Stimulated activated effector memory CD8-positive, alpha-beta T cell treated with anti-CD3 and anti-CD28 coated beads, Interleukin-12 subunit alpha, Interleukin-12 subunit beta, amount 100 ng/mL, for 72 hours (primary cell): ENCODE data around the gene TAF6L.
"Not testable (repeated sequence)": the region's sequence is repeated elsewhere in the genome, so short reads cannot be mapped to it uniquely, and the experiment has no call there.

ENCODE experiments used
- ATAC-seq: fragments of 150-1000 bp; cut with Tn5 transposase; 2 replicates; pipeline ENCODE4 v1.10.0; 2021
- DNase-seq, 2 donors: peaks; one replicate each; pipeline ENCODE4 v3.0.0; 2021 to 2022; ENCODE audit warnings: low spot score in 2 of 2
- H3K27ac Mint-ChIP-seq: one replicate; pipeline ENCODE4 v1.8.0; 2022; ENCODE audit warnings: mild to moderate bottlenecking, mixed read lengths
- H3K36me3 Mint-ChIP-seq: one replicate; pipeline ENCODE4 v1.8.0; 2022; ENCODE audit warnings: mild to moderate bottlenecking, mixed read lengths
- H3K4me1 Mint-ChIP-seq: one replicate; pipeline ENCODE4 v1.8.0; 2022; ENCODE audit warnings: mixed read lengths
- H3K4me3 Mint-ChIP-seq: one replicate; pipeline ENCODE4 v1.8.0; 2022; ENCODE audit warnings: mild to moderate bottlenecking, mixed read lengths
- H3K9me3 Mint-ChIP-seq: one replicate; pipeline ENCODE4 v1.8.0; 2022; ENCODE audit warnings: mixed read lengths

TAF6L gene

DNA sequence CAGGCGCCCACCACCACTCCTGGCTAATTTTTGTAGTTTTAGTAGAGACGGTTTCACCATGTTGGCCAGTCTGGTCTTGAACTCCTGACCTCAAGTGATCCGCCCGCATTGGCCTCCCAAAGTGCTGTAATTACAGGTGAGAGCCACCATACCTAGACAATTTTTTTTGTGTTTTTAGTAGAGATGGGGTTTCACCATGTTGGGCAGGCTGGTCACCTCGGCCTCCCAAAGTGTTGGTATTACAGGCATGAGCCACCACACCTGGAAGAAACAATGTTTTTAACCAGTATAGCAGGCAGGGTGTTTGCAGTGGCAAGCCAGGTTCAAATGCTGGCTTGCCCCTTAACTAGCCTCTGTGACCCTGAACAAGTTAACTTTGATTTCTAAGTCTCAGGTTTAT is 21.3 kb upstream of the TAF6L start:
- ATAC-seq, H3K4me3 Mint-ChIP-seq, DNase-seq, H3K9me3 Mint-ChIP-seq: not testable (repeated sequence)
- peaks cover 25% of the 10 kb centered on the region for H3K36me3 Mint-ChIP-seq
- peaks cover 20% of the 10 kb centered on the region for H3K4me1 Mint-ChIP-seq
- H3K27ac Mint-ChIP-seq = peak overlapping the region; percentile 5

GRCh38 chr11:62752177-62752785 is 18.9 kb upstream of the TAF6L start:
- Mint-ChIP-seq H3K36me3 (peaks cover 25% of the 10 kb centered on the region), H3K4me1 (peaks cover 20% of the 10 kb centered on the region), H3K27ac (no peak overlapping the region), H3K9me3 (no peaks in the 10 kb centered on the region), H3K4me3 (peak overlapping the region; percentile 87)
- DNase-seq (no peak), ATAC-seq (no peak)

- H3K4me3 Mint-ChIP-seq = peak overlapping the region; percentile 87
- peaks cover 25% of the 10 kb centered on the region for H3K36me3 Mint-ChIP-seq
- H3K4me1 Mint-ChIP-seq = peaks cover 20% of the 10 kb centered on the region
- ATAC-seq (no peak), DNase-seq (peak in 1 of 2 donors; percentile 11)
- no peaks in the 10 kb centered on the region for H3K9me3 Mint-ChIP-seq
- peak overlapping the region; percentile 92 for H3K27ac Mint-ChIP-seq
Measured at GRCh38 chr11:62752994-62753735, 18.0 kb upstream of the TAF6L start.

DNA sequence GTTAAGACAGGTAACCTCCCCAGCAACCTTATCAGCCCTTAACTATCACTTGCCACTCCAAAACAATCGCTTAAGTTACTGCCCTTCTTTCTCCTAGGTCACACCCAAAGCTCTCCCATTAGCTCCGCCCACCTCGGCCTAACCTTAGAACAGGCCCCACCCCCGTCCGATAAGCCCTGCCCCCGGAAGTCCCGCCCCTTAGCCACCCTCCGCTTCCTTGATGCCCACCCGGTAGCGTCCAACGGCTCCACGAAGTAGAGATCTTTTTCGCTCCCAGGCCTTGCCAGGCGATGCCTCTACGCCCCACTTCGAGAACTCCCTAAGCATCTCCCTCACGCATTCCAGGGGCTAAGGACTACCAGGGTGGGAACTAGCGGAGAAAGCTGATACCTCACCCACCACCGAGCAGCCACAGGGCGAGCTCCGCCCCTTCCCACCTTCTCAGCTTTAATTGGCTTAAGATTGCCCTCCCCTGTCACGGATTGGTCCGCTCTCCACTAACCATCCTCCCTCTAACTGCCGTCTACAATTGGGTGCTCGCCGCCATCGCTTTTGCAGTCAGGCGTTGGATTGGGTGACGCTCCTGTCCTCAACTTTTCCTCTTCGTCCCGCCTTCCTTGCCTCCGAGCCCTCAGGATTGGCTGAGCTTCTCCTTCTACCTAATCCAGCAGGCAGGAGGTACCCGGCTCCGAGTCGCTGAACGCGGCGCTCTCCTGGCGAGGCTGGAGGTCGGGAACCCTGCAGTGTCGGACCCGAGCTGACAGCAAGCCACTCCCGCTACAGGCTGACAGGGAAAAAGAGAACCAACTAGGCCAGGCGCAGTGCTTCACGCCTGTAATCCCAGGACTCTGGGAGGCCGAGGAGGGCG is 17.2 kb upstream of the TAF6L start, which contains the start of gene ZBTB3:
Gene ZBTB3, minus strand, starts transcription at position 425 of the 868 bp plus-strand sequence. CDS start 496 bp downstream, outside the sequence.
- H3K27ac Mint-ChIP-seq = peak within 1 kb of the TSS; percentile 92
- peak within 1 kb of the TSS; percentile 87 for H3K4me3 Mint-ChIP-seq
- H3K9me3 Mint-ChIP-seq = no peaks in the 10 kb centered on the region
- peaks cover 22% of the 10 kb centered on the region for H3K36me3 Mint-ChIP-seq
- peaks cover 20% of the 10 kb centered on the region for H3K4me1 Mint-ChIP-seq
- DNase-seq (peak; percentile 90 to 97), ATAC-seq (peak; percentile 98)

GRCh38 chr11:62755086-62755615 is 16.0 kb upstream of the TAF6L start:
- peaks cover 20% of the 10 kb centered on the region for H3K4me1 Mint-ChIP-seq
- DNase-seq = no peak
- ATAC-seq = no peak
- H3K27ac Mint-ChIP-seq = no peak overlapping the region
- no peaks in the 10 kb centered on the region for H3K9me3 Mint-ChIP-seq
- H3K36me3 Mint-ChIP-seq = peaks cover 12% of the 10 kb centered on the region
- H3K4me3 Mint-ChIP-seq = peak overlapping the region; percentile 87

DNA sequence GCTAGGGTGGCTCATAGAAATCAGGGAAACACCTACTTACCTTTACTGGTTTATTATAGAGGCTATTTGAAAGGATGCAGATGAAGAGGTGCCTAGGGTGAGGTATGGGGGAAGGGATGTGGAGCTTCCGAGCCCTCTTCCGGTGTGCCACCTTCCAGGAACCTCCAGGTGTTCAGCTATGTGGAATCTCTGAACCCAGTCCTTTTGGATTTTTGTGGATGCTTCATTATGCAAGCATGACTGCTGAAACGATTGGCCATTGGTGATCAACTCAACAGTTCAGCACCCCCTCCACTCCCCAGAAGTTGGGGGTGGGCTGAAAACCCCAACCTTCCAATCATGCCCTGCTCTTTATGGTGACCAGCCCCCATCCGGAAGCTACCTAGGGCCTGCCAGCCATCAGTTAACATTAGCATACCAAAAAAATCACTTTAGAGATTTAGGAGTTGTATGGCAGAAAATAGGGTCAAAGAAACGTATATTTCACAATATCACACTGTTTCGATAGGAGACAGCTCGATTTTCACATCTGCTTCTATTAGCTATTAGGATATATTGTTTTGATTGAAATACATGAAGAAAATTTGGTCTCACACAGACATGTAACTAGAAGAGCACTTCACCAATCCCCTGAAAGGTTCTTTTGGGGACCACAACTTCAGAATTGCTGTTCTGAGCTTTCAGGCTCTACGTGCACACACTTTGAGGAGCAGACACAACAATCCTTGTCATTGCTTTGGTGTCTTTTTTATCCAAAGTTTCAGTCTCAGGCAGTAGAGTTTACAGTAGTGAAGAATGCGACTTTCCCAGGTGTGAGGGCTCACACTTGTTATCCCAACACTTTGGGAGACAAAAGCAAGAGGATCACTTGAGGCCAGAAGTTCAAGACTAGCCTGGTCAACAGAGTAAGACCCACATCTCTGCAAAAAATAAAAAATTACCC is 13.1 kb upstream of the TAF6L start:
- Mint-ChIP-seq H3K4me3 (no peak overlapping the region), H3K27ac (no peak overlapping the region), H3K4me1 (peaks cover 30% of the 10 kb centered on the region), H3K9me3 (no peaks in the 10 kb centered on the region), H3K36me3 (peaks cover 33% of the 10 kb centered on the region)
- DNase-seq = no peak
- ATAC-seq = no peak

DNA sequence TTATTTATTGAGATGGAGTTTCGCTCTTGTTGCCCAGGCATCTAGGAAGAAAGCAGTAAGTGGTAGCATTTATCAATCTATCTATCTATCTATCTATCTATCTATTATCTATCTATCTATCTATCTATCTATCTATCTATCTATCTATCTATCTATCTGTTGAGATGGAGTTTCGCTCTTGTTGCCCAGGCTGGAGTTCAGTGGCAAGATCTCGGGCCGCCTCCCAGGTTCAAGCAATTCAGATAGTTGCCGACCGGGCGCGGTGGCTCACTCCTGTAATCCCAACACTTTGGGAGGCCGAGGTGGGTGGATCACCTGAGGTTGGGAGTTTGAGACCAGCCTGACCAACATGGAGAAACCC is 10.3 kb upstream of the TAF6L start:
- Mint-ChIP-seq H3K4me3 (peak overlapping the region; percentile 88), H3K27ac (peak overlapping the region; percentile 91), H3K4me1 (peaks cover 24% of the 10 kb centered on the region), H3K36me3 (peaks cover 44% of the 10 kb centered on the region)
- not testable (repeated sequence) for ATAC-seq, DNase-seq, H3K9me3 Mint-ChIP-seq

GRCh38 chr11:62770778-62771143 is 435 bp upstream of the TAF6L start:
- peaks cover 60% of the 10 kb centered on the region for H3K36me3 Mint-ChIP-seq
- peak in 1 of 2 donors; percentile 73 for DNase-seq
- no peak for ATAC-seq

DNA sequence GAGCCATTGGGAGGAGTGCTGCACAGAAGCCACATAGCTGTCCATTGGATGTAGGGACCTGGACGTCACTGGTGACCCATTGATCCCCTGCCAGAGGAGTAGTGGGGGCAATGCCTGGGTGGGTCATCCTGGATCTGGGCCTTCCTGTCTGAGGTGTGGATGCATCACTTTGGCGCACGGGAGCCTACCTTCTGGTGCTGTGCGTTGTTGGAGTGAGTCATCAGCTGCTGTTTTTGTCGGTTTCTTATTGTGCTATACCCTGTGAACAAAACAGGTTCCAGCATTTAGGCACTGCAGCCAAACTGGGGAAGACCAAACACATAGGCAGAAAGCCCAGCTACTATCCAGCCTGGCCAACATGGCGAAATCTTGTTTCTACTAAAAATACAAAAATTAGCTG is 3.2 kb downstream of the TAF6L start:
- DNase-seq = no peak
- H3K36me3 Mint-ChIP-seq = peaks cover 59% of the 10 kb centered on the region
- no peak for ATAC-seq
- no peaks in the 10 kb centered on the region for H3K9me3 Mint-ChIP-seq
- peak overlapping the region; percentile 70 for H3K27ac Mint-ChIP-seq
- no peak overlapping the region for H3K4me3 Mint-ChIP-seq
- peaks cover 51% of the 10 kb centered on the region for H3K4me1 Mint-ChIP-seq

More at GRCh38 chr11:62770778-62771143, 435 bp upstream of the TAF6L start:
- Mint-ChIP-seq H3K4me3 (peak overlapping the region; percentile 90), H3K27ac (peak overlapping the region; percentile 97), H3K9me3 (no peaks in the 10 kb centered on the region), H3K4me1 (peaks cover 33% of the 10 kb centered on the region)

DNA sequence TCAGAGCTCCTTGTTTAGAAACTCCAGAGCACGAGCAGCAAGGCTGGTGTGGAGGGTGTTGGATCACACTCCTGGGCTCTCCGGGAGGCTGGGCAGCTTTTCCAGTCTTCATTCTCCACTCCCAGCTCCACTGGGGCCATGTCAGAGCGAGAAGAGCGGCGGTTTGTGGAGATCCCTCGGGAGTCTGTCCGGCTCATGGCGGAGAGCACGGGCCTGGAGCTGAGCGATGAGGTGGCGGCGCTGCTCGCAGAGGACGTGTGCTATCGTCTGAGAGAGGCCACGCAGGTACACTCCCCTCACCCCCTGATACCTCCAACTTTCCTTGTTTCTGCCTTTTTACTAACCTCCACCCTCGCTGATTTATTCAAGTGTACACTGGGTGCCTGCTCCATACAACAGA is 4.5 kb downstream of the TAF6L start:
- no peak for ATAC-seq
- Mint-ChIP-seq H3K36me3 (peaks cover 61% of the 10 kb centered on the region), H3K4me1 (peaks cover 40% of the 10 kb centered on the region), H3K4me3 (no peak overlapping the region), H3K9me3 (no peaks in the 10 kb centered on the region), H3K27ac (peak overlapping the region; percentile 70)
- DNase-seq = no peak

DNA sequence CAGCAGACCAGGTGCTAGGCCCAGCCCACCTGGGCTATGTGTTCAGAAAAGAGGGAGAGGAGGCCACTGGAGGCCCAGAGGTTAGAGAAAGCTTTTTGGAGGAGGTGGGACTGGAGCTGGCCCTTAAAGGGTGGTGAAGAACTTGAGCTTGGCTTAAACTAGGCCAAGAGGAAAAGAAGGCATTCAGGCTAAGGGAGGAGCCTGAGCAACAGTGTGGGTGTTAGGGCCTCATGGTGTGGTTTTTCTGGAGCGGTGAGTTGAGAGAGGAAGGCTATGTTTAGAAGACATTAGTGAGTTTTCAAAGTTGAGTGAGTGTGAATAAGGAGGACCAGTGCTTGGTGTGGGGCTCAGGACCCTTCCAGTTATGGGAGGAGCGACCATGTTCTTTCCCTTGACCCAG is 6.2 kb downstream of the TAF6L start:
- peak; percentile 82 for ATAC-seq
- peak overlapping the region; percentile 94 for H3K27ac Mint-ChIP-seq
- peaks cover 67% of the 10 kb centered on the region for H3K36me3 Mint-ChIP-seq

GRCh38 chr11:62778441-62778840 is 7.2 kb downstream of the TAF6L start:
- DNase-seq (no peak), ATAC-seq (peak; percentile 19)
- peak overlapping the region; percentile 94 for H3K27ac Mint-ChIP-seq
- peak overlapping the region; percentile 58 for H3K4me3 Mint-ChIP-seq
- H3K36me3 Mint-ChIP-seq = peaks cover 78% of the 10 kb centered on the region
- peaks cover 23% of the 10 kb centered on the region for H3K4me1 Mint-ChIP-seq
- H3K9me3 Mint-ChIP-seq = no peaks in the 10 kb centered on the region

More for the DNA sequence above, 6.2 kb downstream of the TAF6L start:
- H3K4me1 Mint-ChIP-seq = peaks cover 25% of the 10 kb centered on the region
- peak overlapping the region; percentile 58 for H3K4me3 Mint-ChIP-seq
- H3K9me3 Mint-ChIP-seq = no peaks in the 10 kb centered on the region
- no peak for DNase-seq

- peaks cover 75% of the 10 kb centered on the region for H3K36me3 Mint-ChIP-seq
- H3K9me3 Mint-ChIP-seq = no peaks in the 10 kb centered on the region
- DNase-seq = no peak
- peaks cover 18% of the 10 kb centered on the region for H3K4me1 Mint-ChIP-seq
- H3K27ac Mint-ChIP-seq = no peak overlapping the region
- H3K4me3 Mint-ChIP-seq = no peak overlapping the region
- no peak for ATAC-seq
Measured at GRCh38 chr11:62782753-62783152, 11.6 kb downstream of the TAF6L start.

DNA sequence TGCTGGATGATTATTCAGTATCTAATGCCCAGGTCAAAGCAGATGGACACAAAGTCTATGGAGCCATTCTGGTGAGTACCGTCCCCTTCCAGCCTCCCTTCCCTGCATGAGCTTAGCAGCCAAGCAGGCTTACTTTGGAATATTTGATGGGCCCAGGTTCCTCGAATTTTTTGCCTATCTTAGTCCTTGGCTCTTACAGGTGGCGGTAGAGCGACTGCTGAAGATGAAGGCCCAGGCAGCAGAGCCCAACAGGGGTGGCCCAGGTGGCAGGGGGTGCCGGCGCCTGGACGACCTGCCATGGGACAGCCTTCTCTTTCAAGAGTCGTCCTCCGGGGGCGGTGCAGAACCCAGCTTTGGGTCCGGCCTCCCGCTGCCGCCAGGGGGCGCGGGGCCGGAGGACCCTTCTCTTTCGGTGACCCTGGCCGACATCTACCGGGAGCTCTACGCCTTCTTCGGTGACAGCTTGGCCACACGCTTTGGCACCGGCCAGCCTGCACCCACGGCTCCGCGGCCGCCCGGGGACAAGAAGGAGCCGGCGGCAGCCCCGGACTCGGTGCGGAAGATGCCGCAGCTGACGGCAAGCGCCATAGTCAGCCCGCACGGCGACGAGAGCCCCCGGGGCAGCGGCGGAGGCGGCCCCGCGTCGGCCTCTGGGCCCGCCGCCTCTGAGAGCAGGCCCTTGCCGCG is 15.3 kb downstream of the TAF6L start:
- Mint-ChIP-seq H3K36me3 (peaks cover 82% of the 10 kb centered on the region), H3K27ac (peak overlapping the region; percentile 92)
- ATAC-seq = peak; percentile 84

More for the DNA sequence above, 15.3 kb downstream of the TAF6L start:
- peak overlapping the region; percentile 92 for H3K4me3 Mint-ChIP-seq
- peak; percentile 89 to 92 for DNase-seq
- H3K4me1 Mint-ChIP-seq = peaks cover 33% of the 10 kb centered on the region
- no peaks in the 10 kb centered on the region for H3K9me3 Mint-ChIP-seq
